Epithelial cell of proximal tubule (primary cell): ENCODE data around the gene SNAPC2. TPM values are rescaled to one million over a fixed set of nuclear protein-coding genes. Genes with fewer than 3 reads are reported as not detected.

Experiments
- DNase-seq: peaks from one replicate; pipeline ENCODE4 v3.0.0-alpha.2; 2011; ENCODE audit warnings: low read depth
- H3K4me3 ChIP-seq: 2 replicates; pipeline ENCODE4 v1.5.1; 2011; ENCODE audit warnings: low read depth, mild to moderate bottlenecking, low read length
- total RNA-seq: library from RNA; depleted of rRNA; stranded (reverse); fragments of >200 nt; gene quantifications from 2 replicates; pipeline ENCODE4 v1.2.3, GENCODE V29; 2015
- TF ChIP-seq, protein P1 (sequence below): conservative IDR thresholded peaks from 2 replicates; pipeline ENCODE4 v1.5.1; 2012; ENCODE audit warnings: low read depth, mild to moderate bottlenecking, low read length

Gene SNAPC2
- total RNA-seq, 1 donor from 2014 or later: 34.2 TPM

- TF ChIP-seq, protein P1, sequence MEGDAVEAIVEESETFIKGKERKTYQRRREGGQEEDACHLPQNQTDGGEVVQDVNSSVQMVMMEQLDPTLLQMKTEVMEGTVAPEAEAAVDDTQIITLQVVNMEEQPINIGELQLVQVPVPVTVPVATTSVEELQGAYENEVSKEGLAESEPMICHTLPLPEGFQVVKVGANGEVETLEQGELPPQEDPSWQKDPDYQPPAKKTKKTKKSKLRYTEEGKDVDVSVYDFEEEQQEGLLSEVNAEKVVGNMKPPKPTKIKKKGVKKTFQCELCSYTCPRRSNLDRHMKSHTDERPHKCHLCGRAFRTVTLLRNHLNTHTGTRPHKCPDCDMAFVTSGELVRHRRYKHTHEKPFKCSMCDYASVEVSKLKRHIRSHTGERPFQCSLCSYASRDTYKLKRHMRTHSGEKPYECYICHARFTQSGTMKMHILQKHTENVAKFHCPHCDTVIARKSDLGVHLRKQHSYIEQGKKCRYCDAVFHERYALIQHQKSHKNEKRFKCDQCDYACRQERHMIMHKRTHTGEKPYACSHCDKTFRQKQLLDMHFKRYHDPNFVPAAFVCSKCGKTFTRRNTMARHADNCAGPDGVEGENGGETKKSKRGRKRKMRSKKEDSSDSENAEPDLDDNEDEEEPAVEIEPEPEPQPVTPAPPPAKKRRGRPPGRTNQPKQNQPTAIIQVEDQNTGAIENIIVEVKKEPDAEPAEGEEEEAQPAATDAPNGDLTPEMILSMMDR: no peak
- peak overlapping the region; percentile 54 for H3K4me3 ChIP-seq
- no peak for DNase-seq
These were observed 4.6 kb downstream of the SNAPC2 start for GRCh38 chr19:7924651-7925170.

- TF ChIP-seq, protein P1: peak; percentile 74
- H3K4me3 ChIP-seq: peak overlapping the region; percentile 54
- no peak for DNase-seq
These were observed 5.2 kb downstream of the SNAPC2 start for GRCh38 chr19:7925171-7925851.

DNA sequence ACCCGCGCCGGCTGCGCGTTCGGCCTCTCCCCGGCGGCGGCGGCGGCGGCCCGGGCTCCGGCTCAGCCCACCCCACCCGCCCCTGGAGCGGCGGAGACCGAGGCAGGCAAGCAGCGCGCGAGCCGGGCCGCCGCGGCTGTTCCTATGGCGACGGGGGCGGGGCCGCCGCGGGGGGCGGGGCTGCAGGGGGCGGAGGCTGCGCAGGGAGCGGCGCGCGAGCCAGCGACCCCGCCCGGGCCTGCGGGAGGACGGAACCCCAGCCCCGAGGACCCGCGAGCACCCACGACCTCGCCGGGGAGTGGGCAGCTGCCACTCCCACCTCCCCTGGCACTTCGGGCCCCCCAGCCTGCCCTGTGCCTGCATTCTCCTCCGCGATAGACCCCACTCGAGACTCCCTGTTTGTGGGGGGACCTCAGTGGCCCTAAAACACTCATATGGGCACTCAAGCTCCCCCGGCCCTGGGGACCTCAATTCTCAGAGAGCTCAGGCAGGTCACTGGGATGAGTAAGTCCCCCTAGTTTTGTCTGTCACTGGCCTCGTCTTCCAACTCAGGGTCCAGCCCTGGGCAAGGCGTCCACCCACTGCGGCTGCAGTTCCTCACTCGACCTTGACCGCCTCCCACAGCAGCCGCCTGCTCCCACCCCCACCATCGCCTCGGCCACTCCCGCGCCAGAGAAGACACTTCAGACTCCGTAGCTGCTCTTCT lies 6.0 kb downstream of the SNAPC2 start, which contains the start of gene CTXN1:
Gene CTXN1 (minus strand): TSS at position 115 of the 706 bp plus-strand sequence. CDS start 597 bp downstream, outside the sequence.
- no peak for DNase-seq
- TF ChIP-seq, protein P1: no peak
- H3K4me3 ChIP-seq: peak within 1 kb of the TSS; percentile 58

DNA sequence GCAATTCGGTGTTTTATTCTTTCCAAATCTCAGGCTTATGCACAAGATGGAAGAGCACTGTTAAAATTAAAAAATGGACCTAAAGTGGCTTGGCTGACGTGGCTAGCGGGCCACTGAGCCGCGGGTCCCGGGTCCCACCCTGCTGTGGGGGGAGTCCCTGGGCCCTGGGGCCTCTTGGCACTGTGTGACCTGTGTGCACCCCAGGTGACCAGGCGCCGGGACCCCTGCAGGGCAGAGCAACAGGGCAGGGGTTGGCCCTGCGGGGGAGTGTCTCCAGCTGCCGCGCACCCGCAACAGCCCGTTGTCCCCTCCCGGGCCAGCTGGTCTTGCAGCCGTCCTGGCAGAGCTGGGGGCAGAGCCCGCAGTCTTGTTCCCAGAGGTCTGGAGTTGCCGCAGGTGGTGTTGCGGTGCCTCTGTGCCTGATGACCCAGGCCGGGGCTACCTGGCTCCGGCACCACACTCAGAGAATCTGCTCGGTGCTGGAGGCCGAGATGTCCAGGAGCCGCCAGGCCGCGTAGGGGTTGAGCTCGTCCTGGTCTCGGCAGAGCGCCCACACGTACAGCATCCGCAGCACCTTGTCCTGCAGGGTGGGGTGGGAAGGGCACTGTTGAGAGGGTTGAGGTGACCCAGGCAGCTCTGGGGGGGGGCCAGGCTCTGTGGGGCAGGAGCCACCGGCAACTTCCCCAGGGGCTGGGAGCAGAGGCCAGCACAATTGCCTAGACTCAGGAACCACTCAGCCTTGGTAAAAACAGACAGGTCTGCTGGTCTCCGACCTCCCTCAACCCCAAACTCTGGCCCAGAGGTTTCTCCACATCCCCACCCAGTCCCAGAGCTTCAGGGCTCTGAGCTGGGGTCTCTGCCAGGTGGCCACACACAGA lies 6.8 kb downstream of the SNAPC2 start:
- H3K4me3 ChIP-seq: no peak overlapping the region
- DNase-seq: no peak
- TF ChIP-seq, protein P1: no peak

DNA sequence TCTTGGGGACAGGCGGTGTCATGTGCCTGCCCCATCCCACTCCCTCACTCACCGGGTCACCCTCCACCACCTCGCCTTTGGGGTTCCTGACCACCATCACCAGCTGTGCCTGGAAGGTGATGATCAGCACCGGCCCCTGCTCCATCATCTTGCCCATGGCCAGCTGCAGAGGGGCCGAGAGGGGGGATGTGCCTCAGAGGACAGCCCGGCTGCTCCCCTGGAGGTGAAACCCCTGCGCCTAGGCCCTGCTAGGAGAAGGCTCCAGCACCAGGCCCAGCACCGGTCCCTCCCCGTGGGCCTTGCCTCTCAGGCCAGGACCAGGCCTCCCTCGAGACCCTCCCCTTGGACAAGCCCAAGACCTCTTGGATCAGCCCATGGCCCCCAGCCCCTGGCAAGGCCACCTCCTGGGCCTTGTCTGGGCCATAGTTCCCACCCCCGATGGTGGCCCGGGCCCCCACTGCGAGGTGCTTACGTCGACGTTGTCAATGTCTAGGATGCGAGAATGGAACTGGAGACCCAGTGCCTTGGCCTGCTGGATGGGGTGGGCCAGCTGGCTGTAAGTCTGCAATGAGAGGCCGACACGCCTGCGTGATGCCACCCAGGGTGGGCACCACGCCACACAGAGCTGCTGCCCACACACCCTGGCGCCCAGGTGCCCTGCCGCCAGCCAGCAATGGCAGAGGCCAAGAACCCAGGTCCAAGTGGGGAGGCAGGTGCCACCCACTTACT lies 7.6 kb downstream of the SNAPC2 start:
- DNase-seq: no peak
- no peak overlapping the region for H3K4me3 ChIP-seq

More for the DNA sequence above, 7.6 kb downstream of the SNAPC2 start:
- TF ChIP-seq, protein P1: no peak
